GM19455 (cell line): ENCODE measurements around the gene SCAF1.

ENCODE experiments used
- ATAC-seq: cut with Tn5 transposase; IDR thresholded peaks from one replicate; pipeline ENCODE4 v1.9.1; 2021; ENCODE audit not compliant: unreplicated experiment

SCAF1 gene

GRCh38 chr19:49665036-49665350, 23.0 kb downstream of the SCAF1 start:
- ATAC-seq, result no peak

- peak; percentile 68 for ATAC-seq
Observed at GRCh38 chr19:49665351-49666119, 23.5 kb downstream of the SCAF1 start, which contains the start of the genes BCL2L12 and IRF3. TSS of gene BCL2L12 (plus strand) at chr19:49665933. CDS start at chr19:49666693, 760 bp downstream. TSS of gene IRF3 (minus strand) at chr19:49665857. CDS start at chr19:49664838, 1,019 bp downstream.

GRCh38 chr19:49666120-49666444, 24.1 kb downstream of the SCAF1 start:
- no peak for ATAC-seq

- no peak for ATAC-seq
Observed at GRCh38 chr19:49667473-49667872, 25.5 kb downstream of the SCAF1 start.

- ATAC-seq, result no peak
Observed at GRCh38 chr19:49669516-49669915, 27.5 kb downstream of the SCAF1 start.

- ATAC-seq, result no peak
Observed at GRCh38 chr19:49672131-49672919, 30.3 kb downstream of the SCAF1 start.

- ATAC-seq, result peak; percentile 22
Observed at GRCh38 chr19:49676136-49676783, 34.3 kb downstream of the SCAF1 start.

- ATAC-seq, result peak; percentile 68
Observed at GRCh38 chr19:49676784-49677230, 34.8 kb downstream of the SCAF1 start.

- no peak for ATAC-seq
Observed at GRCh38 chr19:49677231-49677900, 35.4 kb downstream of the SCAF1 start, which contains the start of gene PRMT1. TSS of gene PRMT1 (plus strand) at chr19:49677271. CDS start at chr19:49677281, 10 bp downstream.

GRCh38 chr19:49677901-49678674, 36.1 kb downstream of the SCAF1 start:
- ATAC-seq, result no peak

- no peak for ATAC-seq
Observed at GRCh38 chr19:49678985-49679770, 37.2 kb downstream of the SCAF1 start.

GRCh38 chr19:49679771-49680413, 37.9 kb downstream of the SCAF1 start:
- ATAC-seq, result no peak

GRCh38 chr19:49680421-49681351, 38.7 kb downstream of the SCAF1 start:
- ATAC-seq, result no peak

GRCh38 chr19:49681830-49682229, 39.8 kb downstream of the SCAF1 start:
- ATAC-seq, result no peak

- no peak for ATAC-seq
Observed at GRCh38 chr19:49682274-49682673, 40.3 kb downstream of the SCAF1 start.

- ATAC-seq, result no peak
Observed at GRCh38 chr19:49683814-49684250, 41.8 kb downstream of the SCAF1 start.

GRCh38 chr19:49684251-49684982, 42.4 kb downstream of the SCAF1 start:
- ATAC-seq, result no peak
